Neural cell (in vitro differentiated cells): Measurements from ENCODE around the gene HOATZ.

Source experiments
- CTCF ChIP-seq: fragments of 450-650 bp; IDR thresholded peaks from 2 replicates; pipeline ENCODE4 v1.5.1; 2014; ENCODE audit warnings: antibody characterized with exemption, mild to moderate bottlenecking, moderate library complexity; ENCODE audit not compliant: poor library complexity, severe bottlenecking
- EP300 ChIP-seq: fragments of 450-650 bp; conservative IDR thresholded peaks from 2 replicates; pipeline ENCODE4 v1.6.1; 2014; ENCODE audit warnings: antibody characterized with exemption, mild to moderate bottlenecking, moderate library complexity; ENCODE audit not compliant: poor library complexity, severe bottlenecking
- EZH2 ChIP-seq: fragments of 200-600, 300-800 bp; shearing (Covaris generic), sonication (generic); IDR thresholded peaks from 2 replicates; pipeline ENCODE4 v1.6.1; 2014; ENCODE audit warnings: antibody characterized with exemption, low read length, borderline replicate concordance, mild to moderate bottlenecking; ENCODE audit not compliant: insufficient read depth, poor library complexity, severe bottlenecking
- MXI1 ChIP-seq: fragments of 450-650 bp; conservative IDR thresholded peaks from 2 replicates; pipeline ENCODE4 v1.6.1; 2014; ENCODE audit warnings: antibody characterized with exemption, mild to moderate bottlenecking; ENCODE audit not compliant: poor library complexity, severe bottlenecking
- POLR2AphosphoS5 ChIP-seq: IDR thresholded peaks from 2 replicates; pipeline ENCODE4 v1.6.1; 2012
- RAD21 ChIP-seq: fragments of 450-650 bp; conservative IDR thresholded peaks from 2 replicates; pipeline ENCODE4 v1.6.1; 2014; ENCODE audit warnings: antibody characterized with exemption, mild to moderate bottlenecking, moderate library complexity
- SMC3 ChIP-seq: fragments of 450-650 bp; conservative IDR thresholded peaks from 2 replicates; pipeline ENCODE4 v1.6.1; 2014; ENCODE audit warnings: antibody characterized with exemption, mild to moderate bottlenecking, moderate library complexity; ENCODE audit not compliant: poor library complexity
- TAF1 ChIP-seq: IDR thresholded peaks from 2 replicates; pipeline ENCODE4 v1.6.1; 2012; ENCODE audit warnings: low read depth
- TF ChIP-seq, protein P1 (sequence below): IDR thresholded peaks from 2 replicates; pipeline ENCODE4 v1.6.1; 2012; ENCODE audit warnings: borderline replicate concordance

- TF ChIP-seq CTCF (no peak), POLR2AphosphoS5 (no peak), MXI1 (no peak), EZH2 (no peak), TAF1 (no peak), SMC3 (no peak), EP300 (no peak), RAD21 (no peak)
- TF ChIP-seq, protein P1, sequence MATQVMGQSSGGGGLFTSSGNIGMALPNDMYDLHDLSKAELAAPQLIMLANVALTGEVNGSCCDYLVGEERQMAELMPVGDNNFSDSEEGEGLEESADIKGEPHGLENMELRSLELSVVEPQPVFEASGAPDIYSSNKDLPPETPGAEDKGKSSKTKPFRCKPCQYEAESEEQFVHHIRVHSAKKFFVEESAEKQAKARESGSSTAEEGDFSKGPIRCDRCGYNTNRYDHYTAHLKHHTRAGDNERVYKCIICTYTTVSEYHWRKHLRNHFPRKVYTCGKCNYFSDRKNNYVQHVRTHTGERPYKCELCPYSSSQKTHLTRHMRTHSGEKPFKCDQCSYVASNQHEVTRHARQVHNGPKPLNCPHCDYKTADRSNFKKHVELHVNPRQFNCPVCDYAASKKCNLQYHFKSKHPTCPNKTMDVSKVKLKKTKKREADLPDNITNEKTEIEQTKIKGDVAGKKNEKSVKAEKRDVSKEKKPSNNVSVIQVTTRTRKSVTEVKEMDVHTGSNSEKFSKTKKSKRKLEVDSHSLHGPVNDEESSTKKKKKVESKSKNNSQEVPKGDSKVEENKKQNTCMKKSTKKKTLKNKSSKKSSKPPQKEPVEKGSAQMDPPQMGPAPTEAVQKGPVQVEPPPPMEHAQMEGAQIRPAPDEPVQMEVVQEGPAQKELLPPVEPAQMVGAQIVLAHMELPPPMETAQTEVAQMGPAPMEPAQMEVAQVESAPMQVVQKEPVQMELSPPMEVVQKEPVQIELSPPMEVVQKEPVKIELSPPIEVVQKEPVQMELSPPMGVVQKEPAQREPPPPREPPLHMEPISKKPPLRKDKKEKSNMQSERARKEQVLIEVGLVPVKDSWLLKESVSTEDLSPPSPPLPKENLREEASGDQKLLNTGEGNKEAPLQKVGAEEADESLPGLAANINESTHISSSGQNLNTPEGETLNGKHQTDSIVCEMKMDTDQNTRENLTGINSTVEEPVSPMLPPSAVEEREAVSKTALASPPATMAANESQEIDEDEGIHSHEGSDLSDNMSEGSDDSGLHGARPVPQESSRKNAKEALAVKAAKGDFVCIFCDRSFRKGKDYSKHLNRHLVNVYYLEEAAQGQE, result no peak
These were observed 51.7 kb downstream of the HOATZ start for GRCh38 chr11:111566324-111566723.
